ENCODE data around the gene FHL2. TPM values are rescaled to one million over a fixed set of nuclear protein-coding genes. Genes with fewer than 3 reads are reported as not detected.

FHL2 gene
- total and polyA plus RNA-seq, 12 donors, result 41.2 to 213 (median 103) TPM

GRCh38 chr2:105432749-105433148, 33.9 kb upstream of the FHL2 start:
- intact Hi-C loops (cut with DNase I), result no loop called here
- peaks cover 25 to 34% of the 10 kb centered on the region in 2 donors for H3K4me1 ChIP-seq (replicated peaks in 1 of 2)
- no peaks in the 10 kb centered on the region for H3K27me3 ChIP-seq
- H3K9me3 ChIP-seq (replicated peaks in 1 of 3), result no peaks in the 10 kb centered on the region
- H3K4me3 ChIP-seq, result no peak overlapping the region
- DNase-seq, result peak in 5 of 7 donors; percentile 36 to 75 (median 52)
- no peaks in the 10 kb centered on the region for H3K36me3 ChIP-seq (replicated peaks in 1 of 2)
- peak overlapping the region; percentile 40 to 82 (median 75) for H3K27ac ChIP-seq
- peak in 1 of 2 donors; percentile 17 for TF ChIP-seq POLR2A (IDR thresholded peaks at IDR 0.05)
- TF ChIP-seq CTCF (IDR thresholded peaks at IDR 0.05), result no peak
- 29 to 40% (median 32%) methylated on average over 4 of the region's 4 CpGs for WGBS, 4 donors

DNA sequence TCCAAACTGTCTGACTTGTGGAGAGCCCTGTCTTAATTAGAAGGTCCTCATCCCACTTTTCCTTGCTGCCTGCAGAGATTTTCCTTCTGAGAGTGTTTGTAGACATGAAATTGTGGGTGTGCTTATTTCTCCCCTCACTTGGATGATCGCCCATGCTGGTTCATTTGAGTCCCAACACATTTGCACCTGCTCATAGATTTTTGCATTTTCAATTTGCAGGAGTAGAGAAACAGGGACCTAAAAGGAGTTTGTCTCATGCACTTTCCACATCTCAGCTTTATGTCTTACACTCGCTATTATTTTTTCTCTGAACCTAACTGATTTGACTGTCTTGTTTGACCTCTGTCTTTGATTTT, 33.2 kb upstream of the FHL2 start:
- Histone ChIP-seq H3K36me3 (replicated peaks in 1 of 2) (no peaks in the 10 kb centered on the region), H3K27me3 (no peaks in the 10 kb centered on the region), H3K4me1 (replicated peaks in 1 of 2) (peaks cover 25 to 28% of the 10 kb centered on the region in 2 donors), H3K9me3 (replicated peaks in 1 of 3) (no peaks in the 10 kb centered on the region), H3K4me3 (no peak overlapping the region), H3K27ac (peak overlapping the region; percentile 40 to 82 (median 75))
- no peak for DNase-seq
- intact Hi-C loops (cut with DNase I), result no loop called here
- WGBS, 4 donors, result 25 to 40% (median 36%) methylated on average over 2 of the region's 2 CpGs
- no peak for TF ChIP-seq CTCF (IDR thresholded peaks at IDR 0.05)
- no peak for TF ChIP-seq POLR2A (IDR thresholded peaks at IDR 0.05)

GRCh38 chr2:105431367-105432043, 32.7 kb upstream of the FHL2 start:
- TF ChIP-seq POLR2A (IDR thresholded peaks at IDR 0.05) (peak in 1 of 2 donors; percentile 70), CTCF (IDR thresholded peaks at IDR 0.05) (no peak)
- H3K4me1 ChIP-seq (replicated peaks in 1 of 2), result peaks cover 26 to 28% of the 10 kb centered on the region in 2 donors
- intact Hi-C loops (cut with DNase I), result no loop called here

GRCh38 chr2:105428387-105429018, 29.7 kb upstream of the FHL2 start:
- Histone ChIP-seq H3K27me3 (no peaks in the 10 kb centered on the region), H3K4me1 (replicated peaks in 1 of 2) (peaks cover 25 to 28% of the 10 kb centered on the region in 2 donors), H3K27ac (peak overlapping the region in 2 of 5 donors; percentile 19 to 39), H3K9me3 (replicated peaks in 1 of 3) (no peaks in the 10 kb centered on the region), H3K36me3 (replicated peaks in 1 of 2) (no peaks in the 10 kb centered on the region), H3K4me3 (no peak overlapping the region)
- TF ChIP-seq CTCF (IDR thresholded peaks at IDR 0.05) (no peak), POLR2A (IDR thresholded peaks at IDR 0.05) (no peak)
- 91 to 94% (median 91%) methylated on average over 9 to 12 of the region's 12 CpGs for WGBS, 4 donors
- intact Hi-C loops (cut with DNase I), result no loop called here
- DNase-seq, result no peak

More at GRCh38 chr2:105431367-105432043, 32.7 kb upstream of the FHL2 start:
- no peak overlapping the region for H3K4me3 ChIP-seq
- no peaks in the 10 kb centered on the region for H3K9me3 ChIP-seq (replicated peaks in 1 of 3)
- H3K27me3 ChIP-seq, result no peaks in the 10 kb centered on the region
- WGBS, 4 donors, result 9 to 29% (median 18%) methylated on average over 4 of the region's 4 CpGs
- peak; percentile 82 to 93 (median 90) for DNase-seq
- no peaks in the 10 kb centered on the region for H3K36me3 ChIP-seq (replicated peaks in 1 of 2)
- peak overlapping the region in 4 of 5 donors; percentile 40 to 82 (median 76) for H3K27ac ChIP-seq

Data from adrenal gland (tissue), 12 donors.